SK-N-MC (cell line): ENCODE results near the gene CRMP1.

Experiments used
- EZH2 ChIP-seq: fragments of 200-600 bp; sonication (generic); IDR thresholded peaks from one replicate; pipeline ENCODE4 v1.6.1; 2017; ENCODE audit warnings: antibody characterized with exemption
- POLR2AphosphoS5 ChIP-seq: IDR thresholded peaks from 2 replicates; pipeline ENCODE4 v1.6.1; 2012; ENCODE audit warnings: mild to moderate bottlenecking, low read depth, low read length, borderline replicate concordance

DNA sequence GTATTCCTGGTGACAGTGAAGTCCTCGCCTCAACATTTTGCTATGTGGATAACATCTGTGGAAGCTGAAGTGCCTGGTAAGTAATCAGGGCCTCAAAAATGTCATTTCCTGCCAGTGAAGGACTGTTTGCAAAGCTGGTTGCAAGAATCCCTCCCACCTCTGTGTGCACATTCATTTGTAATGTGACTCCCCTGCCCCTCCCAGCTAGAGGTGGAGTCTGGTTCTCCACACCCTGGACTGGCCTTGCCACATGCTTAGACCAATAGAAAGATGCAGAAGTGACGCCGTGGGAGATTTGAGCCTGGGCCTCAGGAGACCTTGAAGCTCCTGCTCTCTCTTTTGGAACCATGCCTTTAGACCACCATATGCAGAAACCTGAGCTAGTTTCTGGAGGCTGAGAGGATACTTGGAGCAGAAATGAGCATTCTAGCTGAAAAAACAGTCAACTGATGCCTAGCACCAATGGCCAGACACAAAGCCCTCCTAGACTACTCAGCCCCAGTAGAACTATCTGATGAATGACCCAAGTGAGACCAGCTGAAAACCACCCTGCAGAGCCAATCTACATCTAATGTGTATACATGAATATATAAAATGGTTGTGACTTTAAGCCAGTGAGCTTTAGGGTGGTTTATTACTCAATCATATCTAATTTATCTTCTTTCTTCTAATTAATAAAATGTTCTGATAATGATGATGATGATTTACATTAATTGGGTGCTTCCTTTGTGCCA is 47.8 kb upstream of the CRMP1 start:
- no peak for TF ChIP-seq EZH2
- no peak for TF ChIP-seq POLR2AphosphoS5
